DMS153 (cell line): ENCODE results near the gene KRTDAP.

ENCODE experiments used
- DNase-seq: peaks from one replicate; lab custom pipeline; 2025; lab: John Stamatoyannopoulos, UW

KRTDAP gene, protein sequence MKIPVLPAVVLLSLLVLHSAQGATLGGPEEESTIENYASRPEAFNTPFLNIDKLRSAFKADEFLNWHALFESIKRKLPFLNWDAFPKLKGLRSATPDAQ

DNA sequence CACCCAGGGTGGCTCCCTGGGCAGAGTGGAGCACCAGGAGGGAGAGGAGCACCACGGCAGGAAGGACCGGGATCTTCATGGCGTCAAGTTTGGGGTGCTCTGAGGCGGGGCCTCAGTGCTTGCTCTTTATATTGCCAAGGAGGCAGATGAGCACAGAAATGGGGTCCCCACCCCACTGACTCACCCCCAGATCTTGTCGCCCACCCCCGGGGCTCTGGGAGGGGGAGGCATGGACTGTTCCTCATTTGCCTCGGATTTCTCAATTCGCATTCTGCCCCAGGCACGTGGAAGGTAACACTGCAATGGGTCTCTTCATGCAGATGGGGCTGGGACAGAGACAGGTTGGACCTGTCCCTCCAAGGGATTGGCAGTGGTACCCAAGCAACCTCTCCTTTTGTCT is at the start of gene KRTDAP:
KRTDAP (minus strand) TSS at position 101 of the 400 bp plus-strand sequence; CDS start at position 79, 22 bp downstream.
- no peak for DNase-seq

DNA sequence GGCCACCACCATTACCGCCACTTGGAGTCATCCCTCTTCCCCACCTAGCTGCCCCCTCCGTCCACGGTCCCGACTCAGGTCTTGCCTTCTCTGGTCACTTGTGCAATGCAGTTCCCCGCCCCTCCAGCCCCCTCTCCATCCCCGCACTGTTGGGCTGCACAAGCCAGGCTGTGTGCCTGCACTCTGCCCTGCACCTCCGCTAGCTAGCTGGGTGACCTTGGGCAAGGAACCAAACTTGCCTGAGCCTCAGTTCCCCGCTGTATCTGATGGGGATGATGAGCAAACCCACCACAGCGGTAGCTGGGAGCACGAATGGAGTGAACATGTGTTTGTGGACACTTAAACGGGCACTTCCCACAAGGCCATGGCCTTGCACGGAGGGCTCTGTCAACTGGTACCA is 49.6 kb upstream of the KRTDAP start:
- DNase-seq: no peak

DNA sequence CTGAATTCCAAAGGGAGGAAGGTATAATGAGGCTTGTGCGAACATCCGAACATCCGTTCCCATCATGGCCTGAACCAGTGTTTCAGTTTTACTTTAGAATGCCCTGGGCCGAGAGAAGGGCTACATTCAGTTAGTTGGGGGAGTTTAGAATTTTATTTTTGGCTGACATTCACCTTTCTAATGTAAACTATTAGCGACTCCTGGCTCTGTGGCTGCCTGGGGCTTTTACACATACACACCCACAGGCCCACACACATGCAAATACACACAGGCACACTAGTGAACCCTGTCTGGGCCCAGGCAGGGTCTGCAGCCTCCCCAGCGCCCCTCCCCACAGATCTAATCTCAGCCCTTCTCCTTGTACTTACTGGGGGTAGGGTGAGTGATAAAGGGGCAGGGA is 49.0 kb upstream of the KRTDAP start:
- DNase-seq: no peak

DNA sequence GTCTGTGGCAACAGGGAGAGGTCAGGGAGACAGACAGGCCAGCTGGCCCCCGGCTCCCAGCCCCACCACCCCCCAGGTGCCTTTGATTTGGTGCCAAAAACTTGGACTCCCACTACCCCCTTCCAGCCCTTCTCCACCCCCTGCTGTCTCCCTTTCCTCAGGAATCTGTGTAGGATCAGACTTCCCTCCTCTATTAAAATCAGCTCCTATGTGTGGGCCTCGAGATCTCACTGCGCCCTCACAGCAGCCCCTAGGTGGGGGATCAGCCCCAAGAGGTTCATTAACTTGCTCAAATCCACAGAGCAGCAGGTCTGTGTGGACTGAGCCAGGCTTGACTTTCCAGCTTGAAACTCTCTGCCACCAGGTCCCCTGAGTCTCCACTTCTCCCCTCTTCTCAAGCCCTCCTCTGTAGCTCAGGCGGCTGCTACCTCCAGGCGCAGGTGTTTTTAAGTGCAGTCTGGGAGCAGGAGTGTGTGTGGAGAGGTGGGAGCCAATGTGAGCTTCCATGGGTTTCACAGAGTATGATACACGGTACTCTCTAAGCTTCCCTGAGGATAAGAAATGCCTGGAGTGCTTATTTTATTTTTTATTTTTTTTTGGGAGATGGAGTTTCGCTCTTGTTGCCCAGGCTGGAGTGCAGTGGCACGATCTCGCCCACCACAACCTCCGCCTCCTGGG is 44.7 kb upstream of the KRTDAP start:
- no peak for DNase-seq

DNA sequence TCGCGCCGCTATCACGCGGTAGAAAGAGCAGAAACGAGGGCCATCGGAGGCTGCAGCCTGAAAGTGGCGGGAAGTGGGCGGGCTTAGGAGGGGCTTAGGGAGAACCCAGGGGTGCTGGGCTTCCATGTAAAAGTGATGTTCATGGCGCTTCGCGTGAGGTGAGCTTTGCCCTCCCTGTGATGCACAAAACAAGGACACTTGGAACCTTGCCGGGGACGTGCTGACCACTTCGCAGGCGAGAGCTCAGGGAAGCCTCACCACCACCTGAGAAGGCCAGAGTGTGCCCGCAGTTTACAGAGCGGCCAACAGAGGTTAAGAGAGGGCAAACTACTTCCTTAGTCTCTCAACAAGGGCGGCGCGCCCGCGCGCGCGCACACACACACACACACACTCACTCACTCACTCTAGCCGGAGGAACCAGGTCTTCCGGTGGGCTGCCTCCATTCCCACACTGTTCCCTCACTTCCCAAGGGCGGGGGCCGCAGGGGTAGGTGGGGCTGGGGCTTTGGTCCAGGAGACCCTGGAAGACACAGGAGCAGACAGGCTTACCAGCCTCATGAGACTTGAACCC is 43.6 kb upstream of the KRTDAP start:
- no peak for DNase-seq

DNA sequence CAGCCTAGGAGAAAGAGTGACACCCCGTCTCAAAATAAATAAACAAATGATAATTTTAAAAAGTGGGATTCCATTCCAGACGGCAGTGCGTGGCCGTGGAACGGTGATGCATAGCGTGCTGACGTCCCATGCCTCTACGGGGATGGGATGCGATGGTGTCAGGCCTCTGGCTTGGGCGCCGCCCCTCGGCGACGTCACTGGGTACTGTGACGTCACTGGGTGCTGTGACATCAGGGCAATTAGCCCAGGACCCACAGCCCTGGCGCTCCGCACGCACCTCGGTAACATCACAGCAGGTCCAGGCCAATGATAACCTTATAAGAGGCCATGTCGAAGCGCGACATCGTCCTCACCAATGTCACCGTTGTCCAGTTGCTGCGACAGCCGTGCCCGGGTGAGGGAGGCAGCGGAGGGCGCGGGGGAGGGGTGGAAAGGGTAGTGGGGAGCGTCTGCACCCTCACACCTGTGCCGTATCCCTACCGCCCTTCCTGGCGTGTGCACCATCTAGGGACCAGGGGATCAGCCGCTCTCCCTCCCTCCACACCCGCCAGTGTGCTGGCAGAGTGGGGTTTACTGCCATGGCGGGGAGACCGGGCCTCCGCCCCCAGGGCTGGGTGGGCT is 43.0 kb upstream of the KRTDAP start, which contains the start of gene GAPDHS:
GAPDHS (plus strand) TSS at position 256 of the 621 bp plus-strand sequence; CDS start at position 328, 72 bp downstream.
- no peak for DNase-seq

DNA sequence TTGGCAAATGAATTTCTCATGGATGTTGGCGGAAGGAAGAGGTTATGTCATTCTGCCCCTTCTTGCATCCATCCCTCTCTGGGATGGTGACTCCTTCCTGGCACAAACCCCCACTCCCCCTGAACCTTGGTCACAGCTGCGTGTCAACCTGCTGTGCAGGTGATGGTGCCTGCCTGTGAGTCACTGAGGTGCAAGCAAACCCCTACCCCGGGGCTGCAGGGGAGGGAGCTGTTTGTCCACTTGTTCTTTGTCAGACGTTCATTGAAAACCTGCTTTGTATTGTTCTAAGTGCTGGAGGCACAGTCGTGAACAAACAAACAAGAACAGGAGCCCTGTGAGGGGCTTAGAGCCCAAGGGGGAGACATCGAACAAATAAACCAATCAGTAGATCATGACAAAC is 41.0 kb upstream of the KRTDAP start:
- no peak for DNase-seq

DNA sequence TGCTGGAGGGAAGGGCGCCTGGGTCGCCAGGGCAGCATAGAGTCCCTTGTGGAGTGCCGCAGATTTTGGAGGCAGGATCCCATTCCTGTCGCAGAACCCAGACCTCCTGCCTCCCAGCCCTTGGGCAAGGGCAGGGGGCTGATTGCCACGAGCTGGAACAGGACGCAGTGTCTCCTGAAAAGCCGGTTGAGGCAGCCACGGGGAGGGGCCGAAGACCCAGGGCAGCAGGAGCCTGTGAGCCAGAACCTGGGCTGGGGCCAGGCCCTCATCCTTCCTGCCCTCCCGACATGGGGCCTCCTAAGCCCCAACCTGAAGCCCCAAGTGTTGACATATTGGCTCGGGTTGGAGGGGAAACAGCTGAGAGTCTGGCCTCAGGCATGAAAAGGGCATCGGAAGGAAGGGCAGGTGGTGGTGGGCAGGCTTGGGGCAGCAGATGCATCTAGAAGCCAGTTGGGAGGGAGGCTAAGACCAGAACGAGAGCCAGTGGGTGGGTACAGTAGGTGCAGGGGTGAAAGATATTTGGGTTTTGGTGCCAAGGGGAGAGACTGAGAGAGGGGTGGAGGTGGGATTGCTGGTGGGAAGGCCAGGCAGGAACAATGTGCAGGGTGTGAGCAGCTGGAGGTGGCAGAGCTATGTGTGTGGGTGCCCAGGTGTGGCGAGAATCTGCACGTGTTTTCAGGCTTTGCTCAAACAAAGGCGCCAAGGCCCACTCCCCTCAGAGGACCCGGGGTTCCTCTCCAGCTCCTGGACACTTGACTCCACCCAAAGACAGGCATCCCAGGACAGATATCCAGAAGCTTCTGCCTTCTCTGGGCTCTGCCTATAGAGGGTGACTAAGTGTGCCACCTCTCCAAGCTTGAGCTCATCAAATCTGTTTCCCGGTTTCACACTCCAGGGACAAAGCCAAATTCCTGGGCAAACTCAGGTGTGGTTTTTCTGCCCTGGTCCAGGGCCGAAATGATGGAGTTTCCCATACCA is 39.3 kb upstream of the KRTDAP start:
- DNase-seq: no peak

DNA sequence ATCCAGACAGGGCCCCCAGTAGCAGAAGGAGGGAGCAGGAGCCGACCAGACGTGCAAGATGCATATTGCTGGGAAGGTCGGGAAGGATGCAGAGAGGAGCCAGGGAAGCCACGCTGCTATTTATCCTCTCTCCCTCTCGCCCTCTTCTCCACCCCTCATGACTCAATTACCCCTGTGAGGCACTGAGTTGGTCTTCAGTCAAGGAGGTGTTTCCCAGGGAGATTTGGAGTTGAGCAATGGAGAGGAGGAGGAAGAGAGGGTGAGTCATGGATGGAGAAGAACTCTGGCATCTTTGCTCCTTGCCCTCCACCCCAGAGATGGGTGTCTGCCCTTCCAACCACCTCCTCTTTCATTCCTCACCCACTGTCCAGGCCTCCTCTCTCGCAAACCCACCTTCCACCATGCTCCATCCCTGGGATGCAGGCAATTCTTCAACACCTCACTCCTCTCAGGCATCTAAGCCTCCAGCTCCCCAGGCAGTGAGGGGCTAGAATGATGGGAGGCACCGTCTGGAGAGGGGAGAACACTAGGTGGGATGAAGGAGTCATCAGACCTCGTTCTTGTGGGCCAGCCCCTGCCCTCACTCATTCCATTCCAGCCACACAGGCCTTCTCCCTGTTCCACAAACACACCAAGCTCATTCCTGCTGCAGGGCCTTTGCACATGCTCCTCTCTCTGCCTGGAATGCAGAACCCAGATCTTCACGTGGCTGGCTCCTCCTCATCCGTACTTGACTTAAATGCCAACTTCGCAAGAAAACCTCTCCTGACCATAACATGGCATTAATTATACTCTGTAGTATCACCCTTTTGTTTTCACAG is 38.2 kb upstream of the KRTDAP start, which contains the start of gene SBSN:
SBSN (minus strand) TSS at position 94 of the 821 bp plus-strand sequence; CDS start at position 64, 30 bp downstream.
- DNase-seq: no peak

DNA sequence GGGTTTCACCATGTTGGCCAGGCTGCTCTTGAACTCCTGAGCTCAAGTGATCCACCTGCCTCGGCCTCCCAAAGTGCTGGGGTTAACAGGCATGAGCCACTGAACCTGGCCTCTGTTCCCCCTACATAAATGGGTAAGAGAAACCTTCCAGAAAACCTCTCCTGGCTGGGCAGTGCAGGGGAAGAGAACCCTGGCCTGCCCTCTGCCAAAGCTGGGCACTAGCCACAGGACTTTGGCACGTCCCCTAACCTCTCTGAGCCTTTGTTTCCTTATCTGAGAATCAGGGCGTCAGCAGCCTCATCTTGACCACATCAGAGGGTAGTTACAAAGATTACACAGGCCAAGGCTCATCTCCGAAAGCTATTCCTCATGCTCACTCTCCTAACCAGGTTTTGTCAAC is 35.6 kb upstream of the KRTDAP start:
- DNase-seq: no peak

DNA sequence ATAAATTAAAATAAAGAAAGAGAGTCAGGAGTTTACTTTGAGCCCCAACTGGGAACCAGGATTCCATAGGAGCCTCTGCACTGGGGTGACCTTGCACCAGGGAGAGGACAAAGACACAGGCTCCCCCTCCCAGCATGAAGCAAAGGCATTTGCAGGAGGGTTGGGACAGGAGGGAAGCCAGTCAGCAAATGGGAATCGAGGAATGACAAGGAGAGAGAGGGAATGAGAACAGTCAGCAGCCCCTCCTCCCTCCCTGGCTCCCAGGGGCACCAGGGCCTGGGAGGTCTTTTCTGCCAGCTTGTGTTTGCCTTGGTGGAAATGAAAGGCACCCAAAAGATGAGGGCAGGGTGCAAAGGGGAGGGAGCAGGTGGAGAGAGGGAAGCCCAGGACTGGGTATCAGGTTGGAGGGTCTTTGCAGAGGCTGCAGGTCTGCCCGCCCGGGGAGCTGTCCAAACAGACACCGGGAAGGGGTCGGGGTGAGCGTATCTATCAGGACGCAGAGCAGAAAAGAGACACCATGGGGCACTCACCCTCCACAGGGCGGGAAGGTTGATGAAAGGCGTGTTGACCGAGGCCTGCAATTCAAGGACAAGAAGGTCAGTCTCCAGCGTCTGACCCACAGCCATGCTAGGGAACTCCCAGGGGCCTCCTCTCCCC is 34.0 kb upstream of the KRTDAP start:
- no peak for DNase-seq

DNA sequence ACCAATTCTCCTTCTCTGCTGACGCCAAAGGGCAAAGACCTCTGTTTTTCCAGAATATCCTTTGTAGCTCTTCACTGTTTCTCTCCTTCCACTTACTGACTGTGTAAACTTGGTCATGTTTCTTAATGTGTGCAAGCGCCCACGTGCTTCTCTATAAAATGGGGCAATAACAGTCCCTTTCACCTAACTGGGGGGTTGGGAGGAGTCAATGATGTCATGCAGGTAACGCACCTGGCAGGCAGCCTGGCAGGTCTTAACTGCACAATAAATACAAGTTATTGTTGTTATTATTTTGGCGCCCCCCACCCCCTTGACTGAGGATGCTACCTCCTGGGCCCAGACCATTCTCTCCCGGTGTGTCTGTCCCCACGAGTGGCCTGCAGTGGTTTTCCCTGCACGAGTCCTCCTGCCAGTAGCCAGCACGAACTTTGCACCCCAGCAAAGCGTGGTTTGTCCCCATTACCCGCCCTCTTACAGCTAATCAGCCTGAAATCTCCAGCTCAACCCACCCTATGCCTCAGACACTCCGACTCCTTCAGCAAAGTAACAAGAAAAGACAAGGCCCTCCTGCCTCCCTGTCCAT is 32.6 kb upstream of the KRTDAP start:
- no peak for DNase-seq

DNA sequence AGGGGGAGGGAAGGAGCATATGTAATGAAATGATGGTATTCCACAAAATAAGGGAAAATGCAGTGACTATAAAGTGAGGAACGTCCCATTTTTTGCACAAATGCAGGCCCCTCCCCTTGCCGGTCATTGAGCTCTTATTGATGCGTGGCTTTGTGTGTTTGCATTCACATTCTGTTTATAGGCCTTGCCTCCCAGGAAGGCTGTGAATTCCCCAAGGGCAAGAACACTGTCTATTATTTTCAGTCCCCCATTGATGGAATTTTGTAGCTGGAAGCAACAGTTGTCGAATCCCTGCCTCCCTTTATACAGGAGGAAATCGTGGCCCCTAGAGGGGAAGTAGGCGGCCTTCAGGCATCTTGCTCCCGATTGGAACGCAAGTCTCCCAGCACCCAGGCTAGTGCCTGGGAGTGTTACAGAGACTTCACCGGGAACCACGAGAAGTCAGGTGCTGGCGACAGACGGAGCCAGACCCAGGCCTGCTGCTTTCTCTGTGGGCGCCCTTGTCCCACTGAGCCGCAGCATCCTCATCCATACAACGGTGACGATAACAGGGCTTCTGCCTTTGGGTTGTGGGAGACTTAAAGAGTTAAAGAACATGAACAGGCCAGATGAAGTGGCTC is 31.0 kb upstream of the KRTDAP start:
- DNase-seq: no peak

DNA sequence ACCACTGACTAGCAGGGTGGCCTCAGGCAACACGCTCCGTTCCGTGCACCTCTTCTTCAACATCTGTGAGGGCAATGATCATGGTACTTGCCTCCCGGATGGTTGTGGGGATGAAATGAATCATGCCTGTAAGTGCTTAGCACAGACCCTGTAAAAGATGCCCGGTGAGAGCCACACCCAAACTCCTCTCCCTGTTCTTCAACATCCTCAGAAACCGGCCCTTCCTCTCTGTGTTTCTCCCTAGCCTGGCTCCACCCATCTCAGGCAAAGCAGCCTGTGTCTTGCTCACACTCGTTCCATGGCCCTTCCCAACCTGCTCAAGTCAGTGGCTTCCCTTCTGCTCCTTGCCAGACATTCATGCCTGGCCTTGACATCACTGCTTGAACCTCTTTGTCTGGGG is 29.0 kb upstream of the KRTDAP start:
- DNase-seq: no peak

DNA sequence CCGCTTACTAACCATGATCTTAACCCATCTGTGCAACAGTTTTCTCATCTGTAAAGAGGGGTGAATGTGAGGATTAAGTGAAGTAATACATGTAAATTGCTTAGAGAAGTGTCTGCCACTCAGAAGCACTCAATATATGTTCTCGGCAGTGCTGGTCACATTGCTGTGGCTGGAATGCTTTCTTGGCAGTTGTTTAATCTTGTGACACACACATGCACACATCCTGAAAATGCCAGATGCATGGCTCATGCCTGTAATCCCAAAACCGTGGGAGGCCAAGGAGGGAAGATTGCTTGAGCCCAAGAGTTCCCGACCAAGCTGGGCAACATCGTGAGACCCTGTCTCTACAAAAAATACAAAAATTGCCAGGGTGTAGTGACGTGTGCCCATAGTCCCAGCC is 28.0 kb upstream of the KRTDAP start:
- DNase-seq: no peak

DNA sequence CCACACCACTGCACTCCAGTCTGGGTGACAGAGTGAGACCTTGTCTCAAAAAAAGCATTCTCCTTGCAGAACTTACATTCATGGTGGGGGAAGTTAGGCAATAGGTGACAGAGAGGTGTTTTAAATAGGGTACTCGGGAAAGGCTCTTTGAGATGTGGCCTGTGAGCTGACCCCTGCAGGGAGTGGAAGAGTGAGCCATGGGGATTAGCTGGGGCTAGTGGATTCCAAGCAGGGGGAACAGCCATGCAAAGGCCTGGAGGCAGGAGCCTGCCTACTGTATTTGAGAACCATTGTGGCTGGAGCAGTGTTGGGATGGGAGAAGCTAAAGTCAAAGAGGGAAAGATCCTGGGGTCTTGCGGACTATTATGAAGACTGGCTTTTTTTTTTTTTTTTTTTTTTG is 27.1 kb upstream of the KRTDAP start:
- no peak for DNase-seq

DNA sequence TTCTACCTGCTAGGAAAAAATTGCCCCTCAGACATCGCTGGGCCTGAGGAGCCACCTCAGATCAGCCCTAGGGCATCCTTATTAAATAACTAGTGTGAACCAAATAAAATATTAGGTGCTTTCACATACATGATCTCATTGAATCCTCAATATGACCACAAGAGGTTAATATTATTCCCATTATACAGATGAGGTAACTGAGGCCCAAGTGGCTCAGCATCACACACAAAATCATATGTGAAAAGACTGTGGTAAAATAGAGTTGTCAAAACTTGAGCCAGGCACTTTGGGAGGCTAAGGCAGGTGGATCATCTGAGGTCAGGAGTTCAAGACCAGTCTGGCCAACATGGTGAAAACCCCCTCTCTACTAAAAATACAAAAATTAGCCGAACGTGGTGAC is 26.0 kb upstream of the KRTDAP start:
- DNase-seq: no peak

DNA sequence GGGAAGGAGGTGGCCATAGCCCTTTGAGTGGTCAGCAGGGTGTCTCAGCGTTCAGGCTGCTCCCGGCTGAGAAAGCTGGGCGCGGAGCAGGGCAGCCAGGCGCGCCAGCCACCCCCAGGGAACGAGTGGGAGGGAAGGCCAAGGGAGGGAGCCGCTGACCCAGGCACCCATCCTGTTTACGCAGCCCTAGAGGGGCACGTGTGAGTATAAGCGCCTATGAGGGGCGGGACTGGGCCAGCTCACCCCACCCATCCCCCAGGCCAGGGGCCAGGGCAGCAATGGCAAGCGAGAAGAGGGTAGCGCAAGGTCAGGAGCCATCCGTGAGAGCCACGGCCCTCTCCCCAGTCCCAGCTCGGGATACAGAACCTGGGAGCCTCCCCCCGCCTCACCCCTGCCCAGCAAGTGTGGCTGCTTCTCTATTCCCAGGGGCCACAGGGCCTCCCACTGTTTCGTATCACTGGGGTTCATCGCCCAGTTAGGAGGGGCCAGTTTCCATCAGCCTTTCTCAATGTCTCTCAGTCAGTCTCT is 24.1 kb upstream of the KRTDAP start:
- no peak for DNase-seq

DNA sequence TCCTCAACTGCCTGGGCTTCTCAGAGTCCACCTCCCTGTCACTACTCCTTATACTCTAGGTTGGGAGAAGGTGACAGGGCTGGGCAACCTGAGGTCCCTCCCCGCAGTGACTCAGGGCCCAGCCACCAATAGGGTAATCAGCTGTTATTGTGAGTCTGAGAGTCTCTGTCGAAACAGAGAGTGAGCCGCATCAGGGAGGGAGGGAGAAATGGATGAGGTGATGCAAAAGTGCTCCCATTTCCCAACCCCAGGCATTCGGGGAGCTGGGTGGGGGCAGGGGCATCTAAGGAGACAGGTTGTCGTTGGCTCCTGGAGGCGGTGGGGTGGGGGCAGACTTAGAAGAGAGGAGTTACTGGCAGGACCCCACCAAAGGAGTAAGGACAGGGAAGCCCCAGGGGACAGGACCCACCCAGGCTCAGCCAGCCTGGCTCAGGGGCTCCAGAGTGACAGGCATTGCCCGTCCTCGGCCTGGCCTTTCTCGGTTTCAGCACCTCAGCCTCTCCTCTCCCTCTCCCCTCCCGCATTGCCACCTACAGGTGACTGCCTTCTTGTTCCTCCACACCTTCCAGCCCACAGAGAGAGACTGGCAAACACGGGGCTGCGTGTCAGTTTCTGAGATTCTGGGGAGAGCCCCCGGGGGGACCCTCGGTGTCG is 23.5 kb upstream of the KRTDAP start, which contains the start of gene DMKN:
DMKN (minus strand) TSS at position 22 of the 654 bp plus-strand sequence. CDS start 174 bp downstream, outside the sequence.
- no peak for DNase-seq
